Ecto neural progenitor cell (in vitro differentiated cells): ENCODE measurements around the gene VPS13D.
"Not testable (repeated sequence)": the region's sequence is repeated elsewhere in the genome, so short reads cannot be mapped to it uniquely, and the experiment has no call there.

Experiments
- DNase-seq: peaks from one replicate; pipeline ENCODE4 v3.0.0-alpha.2; 2018; ENCODE audit warnings: low spot score

The VPS13D gene

DNA sequence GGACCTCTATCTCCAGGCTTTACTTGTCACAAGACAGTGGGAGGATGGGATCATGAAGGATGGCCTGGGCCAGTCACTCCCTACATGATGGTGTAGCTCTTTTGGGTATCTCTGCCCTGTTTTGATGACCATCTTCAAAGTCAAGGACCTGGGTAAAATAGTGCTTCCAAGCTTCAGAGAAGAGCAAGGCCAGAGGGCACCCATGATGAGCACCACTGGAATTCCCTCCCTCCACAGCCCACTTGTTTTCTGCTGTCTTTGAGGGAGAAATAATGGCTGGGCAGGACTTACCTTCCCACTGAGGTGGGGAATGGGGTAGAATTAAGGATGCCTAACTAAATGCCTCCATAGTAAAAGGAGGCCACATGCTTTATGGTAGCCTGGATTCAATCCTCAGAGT, 222.4 kb downstream of the VPS13D start:
- DNase-seq = no peak

DNA sequence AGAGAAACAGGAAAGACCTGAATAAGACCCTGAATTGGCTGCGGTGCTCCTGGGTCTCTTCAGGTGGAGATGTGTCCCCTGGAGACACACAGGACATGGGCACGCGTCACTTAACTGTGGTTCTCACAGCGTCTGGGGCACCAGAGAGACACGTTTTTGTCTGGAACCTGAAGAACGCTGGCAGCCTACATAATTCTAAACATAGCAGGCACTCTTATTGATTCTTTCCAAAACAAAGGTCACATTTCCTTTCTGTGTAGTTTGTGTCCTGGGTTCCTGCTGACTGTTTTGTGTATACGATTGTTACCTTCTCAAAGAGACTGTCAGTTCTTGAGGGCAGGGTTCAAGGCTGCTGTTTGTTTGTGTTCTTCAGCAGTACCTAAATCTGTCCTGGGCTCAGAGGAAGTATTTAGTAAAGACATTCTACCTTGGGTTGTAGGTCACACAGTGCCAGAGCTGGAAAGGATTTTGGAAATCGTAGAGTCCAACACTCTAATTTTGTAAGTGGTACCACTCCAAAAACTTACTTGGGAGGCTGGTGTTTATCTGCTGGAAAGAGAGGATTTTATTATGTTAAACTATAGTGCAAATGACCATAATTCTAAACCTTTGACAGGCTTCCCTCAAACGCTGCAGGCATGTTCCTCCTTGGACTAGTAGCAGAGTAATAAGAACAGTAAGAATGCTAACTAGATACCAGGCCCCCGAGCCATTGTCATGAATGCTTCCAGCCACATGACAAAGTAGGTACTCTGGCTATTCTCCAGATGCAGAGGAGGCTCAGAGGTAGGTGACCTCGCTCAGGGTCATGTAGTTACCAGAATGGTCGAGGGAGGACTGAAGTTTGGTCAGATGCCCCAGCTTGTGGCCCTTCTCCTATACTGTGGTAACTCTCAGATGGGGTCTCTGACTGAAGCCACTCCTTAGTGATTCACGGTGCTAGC, 223.8 kb downstream of the VPS13D start:
- no peak for DNase-seq

DNA sequence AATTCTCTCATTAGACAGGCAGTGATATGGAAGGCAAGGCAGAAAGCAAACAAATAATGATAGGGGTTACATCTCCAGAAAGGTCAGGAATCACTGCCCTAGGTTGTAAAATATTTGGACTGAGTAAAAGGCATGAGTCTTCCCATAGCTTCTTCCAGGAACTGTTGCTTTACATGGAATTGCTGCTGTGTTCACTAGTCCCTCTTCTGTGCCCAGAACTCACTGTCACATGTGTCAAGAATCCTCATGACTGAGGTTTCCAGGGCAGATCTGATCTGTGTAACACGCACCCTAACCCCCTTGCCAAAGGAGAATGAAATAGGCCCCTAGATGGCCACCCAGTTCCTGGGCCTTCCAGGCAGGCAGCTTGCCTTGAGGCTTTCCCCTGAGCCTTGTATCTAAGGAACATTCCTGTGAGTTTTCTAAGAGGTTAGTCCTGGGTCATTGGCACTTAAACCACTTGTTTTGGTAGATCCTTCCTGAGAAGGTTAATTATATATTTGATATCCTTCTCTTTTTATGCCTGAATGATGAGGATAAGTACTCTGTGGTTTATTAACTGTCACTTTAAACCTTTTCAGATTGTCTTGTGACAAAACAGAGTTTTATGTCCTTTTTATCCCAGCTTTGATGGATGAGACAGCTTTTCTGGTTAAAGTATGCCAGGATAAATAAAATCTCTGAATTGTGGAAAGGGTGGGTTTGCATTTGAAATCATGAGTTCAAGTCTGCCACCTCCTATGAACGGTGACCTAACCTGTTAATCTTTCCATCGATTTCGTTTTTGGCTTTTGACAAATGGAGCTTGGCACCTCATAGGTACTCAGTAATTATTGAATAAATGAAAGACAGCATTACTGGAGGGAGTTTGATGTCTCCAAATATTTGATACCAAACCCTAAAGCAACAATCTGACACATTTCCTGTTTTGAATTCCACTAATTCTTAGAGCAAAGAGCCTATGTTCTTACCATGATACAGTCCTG, 224.9 kb downstream of the VPS13D start:
- no peak for DNase-seq

DNA sequence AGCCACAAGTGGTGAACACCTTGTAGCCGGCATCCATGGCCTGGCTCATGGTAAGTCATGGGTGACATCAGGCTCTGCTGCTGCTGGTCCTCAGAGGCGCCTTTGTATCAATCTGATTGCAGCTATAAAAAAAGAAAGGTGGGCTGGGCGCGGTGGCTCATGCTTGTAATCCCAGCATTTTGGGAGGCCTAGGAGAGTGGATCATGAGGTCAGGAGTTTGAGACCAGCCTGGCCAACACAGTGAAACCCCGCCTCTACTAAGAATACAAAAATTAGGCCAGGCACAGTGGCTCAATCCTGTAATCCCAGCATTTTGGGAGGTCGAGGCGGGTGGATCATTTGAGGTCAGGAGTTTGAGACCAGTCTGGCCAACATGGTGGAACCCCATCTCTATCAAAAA, 226.3 kb downstream of the VPS13D start:
- DNase-seq = not testable (repeated sequence)

DNA sequence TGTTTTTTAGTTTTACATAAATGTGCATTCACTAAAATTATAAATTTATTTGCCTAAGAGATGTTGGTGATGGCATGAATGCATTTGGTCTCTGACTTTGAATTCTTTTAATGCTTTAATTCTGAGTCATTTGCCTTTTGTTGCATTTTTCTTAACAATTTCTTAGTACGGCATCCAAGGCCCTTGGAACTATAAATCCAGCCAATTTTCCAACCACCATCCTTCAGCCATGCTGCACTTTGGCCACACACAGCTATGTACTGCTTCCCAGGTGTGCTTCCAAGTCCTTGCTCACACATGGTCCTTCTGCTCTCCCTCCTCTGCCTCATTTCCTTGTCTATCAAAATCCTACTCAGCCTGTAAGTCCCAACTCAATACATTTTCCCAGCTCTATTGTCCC, 227.1 kb downstream of the VPS13D start:
- no peak for DNase-seq

DNA sequence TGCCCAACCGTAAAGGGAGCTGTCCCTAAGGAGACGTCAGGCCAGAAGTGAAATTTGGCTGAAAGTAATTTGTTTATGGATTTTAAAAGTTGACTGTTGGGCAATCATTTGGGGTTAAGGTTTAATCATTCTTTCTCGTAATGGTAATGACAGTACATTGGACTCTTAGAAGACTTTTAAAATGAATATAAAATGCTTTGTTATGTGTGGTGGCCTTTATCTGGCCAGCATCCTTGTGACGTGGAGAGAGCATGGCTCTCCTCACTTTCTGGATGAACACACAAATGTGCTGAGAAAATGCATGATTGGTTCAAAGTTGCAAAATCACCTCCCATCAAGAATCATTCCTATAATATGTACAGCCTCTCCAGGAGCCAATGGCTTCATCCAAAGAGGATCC, 227.9 kb downstream of the VPS13D start:
- DNase-seq = no peak

DNA sequence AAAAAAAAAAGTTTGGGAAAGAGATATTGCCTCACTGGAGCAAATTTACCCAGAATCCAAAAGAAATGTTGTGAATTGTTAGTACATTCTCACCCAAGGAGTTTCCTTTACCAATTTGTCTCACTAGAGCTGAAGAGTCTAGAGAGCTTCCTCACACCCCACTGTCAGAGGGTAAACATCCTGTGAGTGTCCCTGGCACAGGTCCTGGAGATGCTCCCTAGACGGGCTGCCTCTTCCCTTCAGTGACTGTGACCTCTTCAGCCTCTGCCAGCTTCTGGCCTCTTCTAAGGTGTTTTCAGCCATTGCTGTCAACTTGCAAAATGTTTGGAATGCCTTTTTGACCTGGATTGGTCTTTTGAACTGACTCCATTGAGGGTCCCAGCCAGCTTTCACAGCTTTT, 228.7 kb downstream of the VPS13D start:
- DNase-seq = no peak

DNA sequence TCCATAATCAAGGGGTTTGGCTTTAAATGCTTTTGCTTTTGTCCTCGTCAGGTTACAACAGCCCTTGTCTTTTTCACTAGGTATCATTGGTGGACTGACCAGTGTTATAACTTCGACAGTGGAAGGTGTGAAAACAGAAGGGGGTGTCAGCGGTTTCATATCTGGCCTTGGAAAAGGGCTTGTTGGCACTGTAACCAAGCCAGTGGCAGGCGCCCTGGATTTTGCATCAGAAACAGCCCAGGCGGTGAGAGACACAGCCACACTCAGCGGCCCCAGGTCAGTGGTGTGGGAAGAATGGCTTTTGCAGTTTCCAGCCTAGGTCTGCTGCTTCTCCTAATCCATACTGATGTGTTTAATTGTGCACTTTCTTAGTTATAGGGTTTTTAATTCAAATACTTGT, 230.3 kb downstream of the VPS13D start:
- no peak for DNase-seq

DNA sequence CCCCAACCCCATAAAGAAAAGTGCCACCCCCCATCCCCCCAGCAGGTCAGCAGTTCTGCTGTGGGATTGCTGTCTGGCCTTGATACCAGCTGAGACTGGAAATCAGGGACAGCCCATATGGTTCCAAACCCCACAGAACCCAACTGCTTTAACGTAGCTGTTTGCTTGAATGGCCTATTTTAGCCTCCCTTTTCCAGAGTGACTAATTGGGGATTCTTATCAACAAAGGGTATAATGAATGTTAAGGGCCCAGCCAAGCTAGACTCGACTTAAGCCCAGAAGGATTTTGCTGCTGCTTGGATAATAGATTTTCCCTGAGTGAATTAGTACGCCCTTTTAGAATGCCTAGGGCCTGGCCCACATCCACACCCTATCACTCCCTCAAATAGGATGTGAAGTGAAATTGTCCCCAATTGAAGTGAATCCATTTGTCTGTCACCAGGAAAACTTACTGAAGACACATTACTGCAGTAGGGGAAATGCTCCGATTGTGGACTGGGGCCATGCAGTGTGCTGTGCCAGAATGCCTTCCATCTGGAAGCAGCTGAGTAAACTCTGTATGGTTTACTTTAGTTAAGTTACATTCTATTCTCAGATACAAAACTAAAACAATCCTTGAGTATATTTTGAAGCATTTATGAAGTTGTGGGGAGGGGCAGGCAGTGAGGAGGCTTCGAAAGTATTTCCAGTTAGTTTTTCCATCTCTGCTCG, 231.2 kb downstream of the VPS13D start:
- no peak for DNase-seq

DNA sequence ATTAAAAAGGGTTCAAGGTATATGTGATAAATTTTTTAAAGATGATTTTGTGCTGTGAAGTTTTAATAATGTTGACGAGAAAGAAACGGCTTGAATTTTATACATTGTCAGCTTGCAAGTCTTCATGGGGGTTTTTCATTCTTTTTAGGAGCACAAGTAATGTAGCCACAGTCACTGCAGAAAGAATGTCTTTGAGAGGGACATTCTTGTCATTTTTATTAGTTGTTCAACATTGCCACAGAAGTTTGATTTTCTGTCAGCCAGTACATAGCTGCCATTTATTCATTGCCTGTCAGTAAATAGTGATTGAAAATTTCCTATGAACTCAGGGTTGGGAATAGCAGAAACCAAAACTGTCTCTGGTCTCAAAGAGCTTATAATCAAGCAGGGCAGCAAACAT, 231.9 kb downstream of the VPS13D start:
- DNase-seq = no peak

DNA sequence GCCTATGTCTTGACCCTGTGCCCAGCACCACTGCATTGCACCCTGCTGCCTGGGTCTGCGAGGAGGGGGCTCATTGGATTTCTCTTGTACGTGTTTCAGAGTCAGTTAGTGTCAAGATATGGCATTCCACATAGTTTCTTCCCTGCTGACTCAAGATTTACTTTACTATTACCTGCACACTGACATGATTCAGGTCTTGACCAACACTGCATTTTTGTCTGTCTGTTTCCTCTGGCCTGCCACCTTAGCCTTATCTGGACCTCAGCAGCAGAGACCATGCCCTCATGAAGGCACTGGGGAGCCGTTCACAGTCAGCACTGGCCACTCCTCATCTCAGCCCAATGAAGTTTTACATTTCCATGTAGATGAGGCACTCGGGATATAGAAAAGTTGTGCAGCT, 232.8 kb downstream of the VPS13D start:
- no peak for DNase-seq

DNA sequence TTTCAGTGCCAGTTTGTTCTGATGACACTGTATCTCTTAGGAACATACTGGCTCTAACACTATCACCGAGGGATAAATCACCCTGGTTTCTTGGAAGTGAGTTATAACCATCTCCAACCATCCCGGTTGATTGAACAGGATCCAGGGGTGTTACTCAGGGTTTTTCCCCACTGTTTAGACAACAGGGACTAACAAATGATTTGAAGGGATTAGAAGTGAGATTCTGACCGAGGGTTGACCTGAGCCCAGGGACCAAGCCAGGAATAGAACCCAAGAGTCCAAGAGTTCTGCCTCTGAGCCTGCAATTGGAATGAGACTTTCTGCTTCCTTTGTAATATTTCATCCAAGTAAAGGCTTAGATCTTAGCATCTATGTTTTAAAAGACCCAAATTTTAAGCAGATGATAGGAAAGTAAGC, 234.2 kb downstream of the VPS13D start:
- no peak for DNase-seq

DNA sequence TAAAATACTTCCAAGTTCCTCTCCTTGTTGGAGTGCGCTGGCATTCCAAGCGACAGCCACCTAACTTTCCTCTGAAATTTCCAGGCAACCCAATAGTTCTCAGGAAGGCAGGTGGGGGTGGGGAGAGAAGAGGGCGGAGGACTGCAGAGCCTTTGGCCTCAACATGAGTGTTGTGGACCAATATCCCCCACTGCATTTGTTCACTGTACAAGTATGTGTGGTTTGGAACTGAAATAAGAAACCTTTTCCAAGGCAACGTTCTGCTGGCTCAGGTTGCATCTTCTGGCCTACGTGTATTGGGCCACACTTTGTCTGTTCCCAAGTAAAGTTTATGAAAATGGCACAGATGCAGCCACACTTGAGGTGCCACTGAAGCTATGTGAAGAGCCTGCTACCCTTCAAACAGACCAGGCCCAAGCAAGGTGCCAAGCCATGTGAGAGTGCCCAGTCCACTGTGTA, 234.8 kb downstream of the VPS13D start:
- DNase-seq = no peak

DNA sequence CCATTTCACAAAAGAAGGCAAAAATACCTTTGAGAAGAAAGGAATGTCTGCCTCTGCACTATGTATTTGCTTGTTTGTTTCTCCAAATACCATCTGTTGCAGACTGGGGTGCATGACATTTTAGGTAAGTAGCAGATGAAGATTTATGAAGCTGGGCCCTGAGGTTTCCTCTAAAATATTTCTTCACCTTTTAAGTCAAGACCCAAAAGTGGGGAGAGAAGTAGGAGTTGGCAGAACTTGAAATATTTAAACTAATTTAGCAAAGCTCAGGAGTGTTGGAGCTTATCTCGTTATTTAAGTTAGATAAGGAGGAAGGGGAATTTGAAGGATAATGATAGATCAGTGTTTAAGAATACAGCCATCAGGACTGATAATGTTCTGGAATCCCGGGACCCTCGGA, 235.3 kb downstream of the VPS13D start:
- no peak for DNase-seq

DNA sequence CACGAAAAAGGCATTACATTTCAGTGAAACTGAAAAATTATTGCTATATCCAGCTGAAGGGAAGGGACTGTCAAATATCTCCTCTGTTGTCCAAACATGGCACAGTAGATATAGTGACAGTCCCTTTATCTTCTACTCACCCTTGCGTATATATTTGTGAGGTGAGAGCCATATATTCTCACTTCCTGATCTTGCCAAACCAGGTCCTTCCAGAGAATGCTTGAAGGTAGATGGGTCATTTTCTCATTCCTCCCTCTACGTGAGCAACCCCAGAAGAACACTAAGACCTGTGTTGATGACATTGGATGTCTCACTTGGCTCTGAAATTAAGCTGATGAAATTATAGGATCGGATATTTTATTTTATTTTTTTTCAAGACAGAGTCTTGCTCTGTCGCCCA, 237.0 kb downstream of the VPS13D start:
- no peak for DNase-seq

DNA sequence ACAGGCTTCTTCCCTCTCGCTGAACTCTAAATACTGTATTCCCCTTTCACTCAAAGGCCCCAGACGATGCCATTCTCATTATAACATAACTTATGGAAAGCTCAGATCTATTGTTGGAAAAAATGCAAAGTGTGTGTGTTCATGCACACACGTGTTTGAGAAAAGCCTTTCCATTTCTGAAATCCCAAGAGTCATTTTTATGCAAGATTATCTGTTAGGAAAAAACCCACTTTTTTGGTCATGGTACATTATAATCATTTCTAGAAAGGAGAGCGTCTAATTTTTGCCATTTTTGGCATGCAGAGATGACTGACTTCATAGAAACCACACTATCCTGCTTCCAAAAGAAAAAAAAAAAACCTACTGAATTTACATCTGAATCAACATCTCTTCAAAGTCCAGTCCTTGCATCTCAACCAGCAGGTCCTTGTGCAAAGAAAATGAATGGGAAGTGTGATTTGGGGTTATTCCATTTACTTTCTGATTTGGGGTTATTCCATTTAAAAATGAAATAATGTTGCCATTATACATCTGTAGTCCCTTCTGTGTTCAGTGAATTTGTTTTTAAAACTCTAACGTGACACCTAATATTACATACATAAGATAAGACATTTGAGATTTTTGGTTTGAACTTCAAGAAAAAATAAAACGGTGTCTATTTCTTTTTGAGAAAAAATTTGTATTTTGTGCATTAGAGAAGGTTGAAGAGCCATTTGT, 237.9 kb downstream of the VPS13D start:
- DNase-seq = no peak

DNA sequence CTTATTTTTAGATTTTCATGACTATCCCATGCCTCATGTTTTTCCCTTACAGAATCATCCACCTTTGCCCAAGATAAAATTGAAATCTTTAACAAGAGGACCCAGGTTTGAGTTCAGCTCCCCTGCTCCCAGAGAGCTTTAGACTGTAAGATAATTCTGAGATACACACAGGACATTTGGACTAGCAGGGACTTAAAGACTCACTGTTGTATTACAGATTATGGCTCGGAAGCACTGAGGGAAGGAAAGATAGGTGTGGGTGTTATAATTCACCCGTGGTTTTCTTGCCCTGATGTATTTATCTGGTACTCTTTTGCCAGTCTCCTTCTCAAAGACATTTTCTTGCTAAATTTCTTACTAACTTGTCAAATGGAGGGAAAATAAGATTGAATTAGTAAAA, 238.5 kb downstream of the VPS13D start:
- DNase-seq = no peak

DNA sequence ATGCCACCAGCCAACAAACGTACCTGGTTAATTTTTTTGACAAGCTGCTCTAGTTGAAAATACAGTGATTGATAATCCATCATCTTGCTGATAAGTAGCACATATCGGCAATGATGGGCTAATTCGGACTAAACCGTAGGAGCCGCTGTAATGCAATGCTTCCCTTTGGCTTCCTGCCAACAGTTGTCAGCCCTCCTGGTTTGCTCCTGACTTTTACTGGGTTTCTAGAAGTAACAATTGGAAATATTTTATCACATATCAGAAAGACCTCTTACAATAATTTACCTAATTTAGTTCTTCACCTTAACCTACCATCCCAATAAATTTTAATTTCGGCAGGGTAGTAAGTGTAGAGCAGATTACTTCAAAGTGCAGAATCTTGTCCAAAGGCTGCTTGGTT, 239.7 kb downstream of the VPS13D start:
- DNase-seq = no peak

DNA sequence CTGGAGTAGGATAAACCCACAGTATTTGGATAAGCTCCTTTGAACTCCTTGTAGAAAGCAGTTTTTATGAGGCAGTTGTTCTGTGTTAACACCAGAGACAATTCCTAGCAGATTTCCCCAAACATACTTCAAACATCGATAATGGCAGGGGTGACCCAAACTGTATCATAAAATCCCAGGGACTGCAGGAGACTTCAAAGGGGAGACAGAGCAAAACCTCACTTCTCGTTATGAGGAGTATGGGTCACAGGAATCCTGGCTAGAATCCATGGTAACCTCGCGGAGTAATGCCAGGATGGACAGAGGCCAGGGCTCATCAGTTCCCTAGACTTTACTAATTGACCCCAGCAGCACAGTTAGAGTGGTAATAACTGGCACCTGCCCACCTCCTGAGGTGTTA, 240.2 kb downstream of the VPS13D start:
- DNase-seq = no peak

DNA sequence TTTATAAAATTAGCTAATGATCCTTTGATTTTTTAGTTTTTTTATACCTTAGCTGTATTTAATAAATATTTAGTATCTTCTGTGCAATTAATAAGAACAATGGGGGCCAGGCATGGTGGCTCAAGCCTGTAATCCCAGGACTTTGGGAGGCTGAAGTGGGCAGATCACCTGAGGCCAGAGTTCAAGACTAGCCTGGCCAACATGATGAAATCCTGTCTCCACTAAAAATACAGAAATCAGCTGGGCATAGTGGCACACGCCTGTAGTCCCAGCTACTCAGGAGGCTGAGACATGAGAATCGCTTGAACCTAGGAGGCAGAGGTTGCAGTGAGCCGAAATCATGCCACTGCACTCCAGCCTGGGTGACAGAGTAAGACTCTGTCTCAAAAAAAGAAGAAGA, 241.1 kb downstream of the VPS13D start:
- not testable (repeated sequence) for DNase-seq

DNA sequence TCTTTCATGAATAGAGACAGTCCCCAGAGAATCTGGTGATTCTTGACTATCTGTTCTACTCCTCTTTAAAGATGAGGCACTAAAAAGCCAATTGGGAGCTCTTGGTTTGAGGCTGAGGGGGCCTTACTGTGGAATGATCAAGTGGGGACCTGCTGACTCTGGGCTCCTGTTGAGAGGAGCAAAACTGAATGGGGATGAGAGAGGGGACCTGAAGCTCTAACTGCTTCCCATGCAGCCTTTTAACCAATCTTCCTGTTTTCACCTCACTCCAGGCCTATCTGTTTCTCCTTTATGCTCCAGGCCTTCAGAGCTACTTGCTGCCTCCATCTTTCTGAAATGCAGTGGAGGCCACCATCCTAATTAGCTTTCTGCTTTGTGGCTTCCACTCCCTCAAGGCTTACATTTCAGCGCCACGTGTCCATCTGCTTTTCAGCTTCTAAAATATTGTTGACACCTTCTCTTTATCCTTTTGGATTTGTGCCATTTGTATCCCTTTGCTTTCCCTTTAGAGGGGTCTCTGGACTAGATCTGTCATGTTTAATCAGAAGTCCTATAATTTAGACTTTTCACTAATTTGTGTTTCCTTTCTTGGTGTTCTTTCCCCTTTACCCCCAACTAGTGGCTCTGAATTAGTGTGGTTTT, 242.4 kb downstream of the VPS13D start:
- no peak for DNase-seq
